GM23248 (cell line): Measurements from ENCODE around the gene AGAP1. TPM values are rescaled to one million over a fixed set of nuclear protein-coding genes. Genes with fewer than 3 reads are reported as not detected.

Source experiments
- DNase-seq: peaks from one replicate; pipeline ENCODE4 v3.0.0-alpha.2; 2015
- H2AFZ ChIP-seq: fragments of 200-600 bp; sonication (generic); 2 replicates; pipeline ENCODE4 v1.6.1; 2016; ENCODE audit warnings: antibody characterized with exemption
- H3F3A ChIP-seq: fragments of 200-600 bp; sonication (generic); 2 replicates; pipeline ENCODE4 v1.6.1; 2016; ENCODE audit warnings: mild to moderate bottlenecking, antibody characterized with exemption, mixed run types; ENCODE audit not compliant: insufficient read depth
- H3K27ac ChIP-seq: fragments of 200-600 bp; sonication (generic); 2 replicates; pipeline ENCODE4 v1.5.1; 2016; ENCODE audit warnings: mild to moderate bottlenecking
- H3K27me3 ChIP-seq: fragments of 200-600 bp; sonication (generic); replicated peaks from 2 replicates; pipeline ENCODE4 v1.6.1; 2016; ENCODE audit warnings: mild to moderate bottlenecking; ENCODE audit not compliant: insufficient read depth
- H3K36me3 ChIP-seq: fragments of 200-600 bp; sonication (generic); 2 replicates; pipeline ENCODE4 v1.6.1; 2016; ENCODE audit warnings: low read depth, mild to moderate bottlenecking
- H3K4me1 ChIP-seq: fragments of 200-600 bp; sonication (generic); 2 replicates; pipeline ENCODE4 v1.6.1; 2016; ENCODE audit warnings: mild to moderate bottlenecking; ENCODE audit not compliant: insufficient read depth
- H3K4me2 ChIP-seq: fragments of 200-600 bp; sonication (generic); one replicate; pipeline ENCODE4 v1.6.1; 2016; ENCODE audit warnings: mild to moderate bottlenecking; ENCODE audit not compliant: unreplicated experiment
- H3K4me3 ChIP-seq: fragments of 200-600 bp; sonication (generic); 2 replicates; pipeline ENCODE4 v1.5.1; 2016; ENCODE audit warnings: mild to moderate bottlenecking
- H3K79me2 ChIP-seq: fragments of 200-600 bp; sonication (generic); 2 replicates; pipeline ENCODE4 v1.6.1; 2016; ENCODE audit warnings: mild to moderate bottlenecking; ENCODE audit not compliant: insufficient read depth
- H3K9ac ChIP-seq: fragments of 200-600 bp; sonication (generic); 2 replicates; pipeline ENCODE4 v1.6.1; 2016; ENCODE audit warnings: mild to moderate bottlenecking
- H3K9me2 ChIP-seq: fragments of 200-600 bp; sonication (generic); 2 replicates; pipeline ENCODE4 v1.6.1; 2016; ENCODE audit warnings: mixed run types, mild to moderate bottlenecking, moderate library complexity; ENCODE audit not compliant: insufficient read depth
- H3K9me3 ChIP-seq: fragments of 200-600 bp; sonication (generic); one replicate; pipeline ENCODE4 v1.6.1; 2017; ENCODE audit warnings: low read depth
- H4K20me1 ChIP-seq: fragments of 200-600 bp; sonication (generic); 2 replicates; pipeline ENCODE4 v1.6.0; 2016; ENCODE audit not compliant: insufficient read depth
- EZH2 ChIP-seq: fragments of 200-600 bp; sonication (generic); IDR thresholded peaks from 2 replicates; pipeline ENCODE4 v1.6.1; 2018; ENCODE audit warnings: antibody characterized with exemption, mild to moderate bottlenecking; ENCODE audit not compliant: insufficient read depth, poor library complexity, severe bottlenecking
- EZH2phosphoT487 ChIP-seq: fragments of 200-600 bp; sonication (generic); IDR thresholded peaks from 2 replicates; pipeline ENCODE4 v1.6.1; 2018; ENCODE audit warnings: antibody characterized with exemption, moderate library complexity, mild to moderate bottlenecking, low read depth; ENCODE audit not compliant: insufficient read depth
- WGBS, 2 experiments: methylation state at CpG; one replicate each; pipeline ENCODE4 v1.1.6; 2015 to 2017; ENCODE audit warnings: low lambda C conversion rate in 2 of 2, low coverage in 1 of 2; ENCODE audit errors: missing lambda C conversion rate in 2 of 2; 5-methylcytosine and 5-hydroxymethylcytosine counted together
- in situ Hi-C: fragments of 300-500 bp; cut with MboI; formaldehyde crosslinking; loops from 2 replicates; pipeline ENCODE4 v1.15.0; 2020
- polyA plus RNA-seq: library from polyadenylated mRNA; unstranded; fragments of >200 nt; fragmentation: Nextera tagmentation; extraction: Ambion mirVana; gene quantifications from 2 replicates; pipeline ENCODE4 v1.2.1, GENCODE V29; 2016
- total RNA-seq: library from RNA; depleted of rRNA; stranded (reverse); fragments of >200 nt; shearing (Covaris generic); gene quantifications from 2 replicates; pipeline ENCODE4 v1.2.3, GENCODE V29; 2014

The AGAP1 gene
- total and polyA plus RNA-seq, 2 experiments from 2014 or later = 2.2 to 9.9 TPM

DNA sequence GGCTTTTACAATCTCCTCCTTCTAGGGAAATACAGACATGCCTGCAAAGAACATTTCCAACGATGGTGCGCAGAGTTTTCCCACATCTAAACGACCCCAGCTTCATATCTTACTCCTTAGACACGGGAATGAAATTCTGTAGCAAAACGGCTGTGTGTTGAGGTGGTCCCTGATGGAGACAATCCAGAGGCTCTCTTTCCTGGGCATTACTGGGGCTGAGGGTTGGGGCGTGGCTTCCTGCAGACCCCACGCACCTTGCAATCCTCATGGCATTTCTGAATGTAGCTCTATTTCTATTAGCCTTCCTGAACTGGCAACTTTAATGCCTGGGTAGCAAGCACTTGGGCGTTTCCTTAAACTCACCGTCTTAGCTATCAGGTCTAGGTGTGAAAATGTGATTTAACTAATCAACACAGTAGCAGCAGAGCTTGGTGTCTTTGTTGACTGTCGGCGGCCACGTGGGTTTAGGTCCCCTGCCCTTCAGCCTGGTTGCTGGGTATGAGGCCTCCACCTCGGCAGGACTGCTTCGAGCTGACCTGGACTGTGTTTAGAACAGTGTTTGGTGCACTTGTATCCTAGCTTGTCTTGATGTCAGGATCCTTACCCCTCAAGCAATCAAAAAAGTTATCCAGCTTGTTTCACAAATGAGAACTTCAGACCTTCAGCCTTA is 431.5 kb downstream of the AGAP1 start:
- Histone ChIP-seq H4K20me1 (no peaks in the 10 kb centered on the region), H3K9ac (no peak overlapping the region), H3K79me2 (no peaks in the 10 kb centered on the region), H3K9me2 (no peaks in the 10 kb centered on the region), H3K4me3 (no peak overlapping the region), H3K27me3 (no peaks in the 10 kb centered on the region), H3K27ac (no peak overlapping the region), H3K36me3 (no peaks in the 10 kb centered on the region), H3K9me3 (no peaks in the 10 kb centered on the region), H3K4me1 (no peaks in the 10 kb centered on the region), H3F3A (no peaks in the 10 kb centered on the region), H3K4me2 (no peak overlapping the region), H2AFZ (no peak overlapping the region)
- no peak for TF ChIP-seq EZH2
- TF ChIP-seq EZH2phosphoT487 = no peak
- in situ Hi-C loops = no loop called here
- WGBS, 2 experiments = 86% methylated on average over 14 of the region's 14 CpGs
- DNase-seq = no peak

DNA sequence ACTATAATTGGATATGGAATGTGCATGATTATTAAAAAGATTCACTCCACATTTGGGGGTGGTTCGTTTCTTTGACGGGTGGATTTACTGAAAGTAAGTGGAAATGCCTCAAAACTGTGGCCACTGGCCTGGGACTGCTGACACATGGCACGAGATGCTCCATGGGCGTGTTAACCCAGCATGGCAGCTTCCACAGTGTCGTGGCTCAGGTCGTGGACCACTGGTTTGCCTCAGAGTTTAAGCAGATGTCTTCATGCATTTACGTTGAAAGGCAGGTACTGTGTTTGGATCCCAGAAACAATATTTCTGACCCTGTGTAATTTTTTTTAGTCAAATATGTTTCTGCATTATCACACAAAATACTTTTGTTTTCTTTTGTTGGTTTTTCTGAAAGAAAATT is 432.4 kb downstream of the AGAP1 start:
- no peaks in the 10 kb centered on the region for H3F3A ChIP-seq
- H3K27me3 ChIP-seq = no peaks in the 10 kb centered on the region
- TF ChIP-seq EZH2phosphoT487 (no peak), EZH2 (no peak)
- no peak overlapping the region for H3K4me3 ChIP-seq
- no peak for DNase-seq
- no peaks in the 10 kb centered on the region for H3K9me2 ChIP-seq
- H3K27ac ChIP-seq = no peak overlapping the region
- no peaks in the 10 kb centered on the region for H4K20me1 ChIP-seq
- H2AFZ ChIP-seq = no peak overlapping the region
- no peaks in the 10 kb centered on the region for H3K79me2 ChIP-seq
- in situ Hi-C loops = no loop called here
- H3K9ac ChIP-seq = no peak overlapping the region
- H3K36me3 ChIP-seq = no peaks in the 10 kb centered on the region
- no peaks in the 10 kb centered on the region for H3K9me3 ChIP-seq
- WGBS, 2 experiments = 95 to 99% methylated on average over 7 of the region's 7 CpGs
- H3K4me2 ChIP-seq = no peak overlapping the region
- no peaks in the 10 kb centered on the region for H3K4me1 ChIP-seq

DNA sequence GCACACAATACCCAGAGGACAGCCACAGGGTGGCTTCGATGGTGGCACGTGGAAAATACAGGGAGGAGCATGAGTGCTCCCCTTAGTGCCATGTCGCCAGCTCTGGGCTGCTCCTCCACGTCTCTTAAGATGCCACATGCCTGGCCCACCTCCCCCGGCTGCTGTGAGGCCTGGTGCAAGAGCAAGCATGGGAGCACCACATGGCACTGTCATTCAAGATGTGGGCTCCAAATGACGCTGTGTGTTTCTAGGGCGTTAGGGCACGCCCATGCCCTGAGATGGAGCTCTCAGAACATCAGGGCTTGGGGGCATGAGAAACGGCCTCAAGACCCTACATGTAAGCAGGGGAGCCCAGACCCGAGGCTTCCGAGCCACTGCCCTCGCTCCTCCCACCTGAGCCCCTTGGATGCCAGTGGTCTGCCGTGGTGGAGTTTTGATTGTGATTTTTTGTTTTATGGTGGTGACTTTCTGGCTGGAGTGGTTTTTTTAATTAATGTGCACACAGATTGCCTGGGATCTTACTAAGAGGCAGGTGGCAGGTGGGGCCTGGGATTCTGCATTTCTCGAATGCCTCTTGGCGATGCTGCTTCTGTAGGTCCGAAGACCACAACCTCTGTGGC is 435.0 kb downstream of the AGAP1 start:
- Histone ChIP-seq H3K9ac (no peak overlapping the region), H3K4me2 (no peak overlapping the region), H3K27ac (no peak overlapping the region), H3K4me3 (no peak overlapping the region), H3K36me3 (no peaks in the 10 kb centered on the region), H3K9me3 (no peaks in the 10 kb centered on the region), H3K27me3 (no peaks in the 10 kb centered on the region), H3K4me1 (no peaks in the 10 kb centered on the region), H3F3A (no peaks in the 10 kb centered on the region), H2AFZ (no peak overlapping the region), H3K9me2 (no peaks in the 10 kb centered on the region), H4K20me1 (no peaks in the 10 kb centered on the region), H3K79me2 (no peaks in the 10 kb centered on the region)
- in situ Hi-C loops = no loop called here
- TF ChIP-seq EZH2 = no peak
- TF ChIP-seq EZH2phosphoT487 = no peak
- WGBS, 2 experiments = 90 to 95% methylated on average over 16 of the region's 16 CpGs
- DNase-seq = no peak

DNA sequence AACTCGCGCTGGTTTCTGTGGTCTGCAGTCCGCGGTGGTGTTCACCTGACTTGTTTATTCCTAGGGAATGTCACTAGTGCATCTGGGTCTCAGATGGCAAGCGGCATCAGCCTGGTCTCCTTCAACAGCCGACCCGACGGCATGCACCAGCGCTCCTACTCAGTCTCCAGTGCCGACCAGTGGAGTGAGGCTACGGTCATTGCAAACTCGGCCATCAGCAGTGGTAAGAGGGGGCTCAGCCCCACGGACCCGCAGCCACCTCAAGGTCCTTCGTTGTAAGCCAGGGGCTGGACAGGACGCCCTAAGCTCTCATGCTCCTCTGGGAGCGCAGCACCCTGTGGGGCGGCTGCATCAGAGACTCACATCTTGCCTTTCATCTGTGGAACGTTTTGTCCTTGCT is 436.9 kb downstream of the AGAP1 start:
- in situ Hi-C loops = no loop called here
- 91 to 92% methylated on average over 16 to 19 of the region's 19 CpGs for WGBS, 2 experiments
- TF ChIP-seq EZH2 = no peak
- TF ChIP-seq EZH2phosphoT487 = no peak

More for the DNA sequence above, 436.9 kb downstream of the AGAP1 start:
- H3K4me2 ChIP-seq = no peak overlapping the region
- no peaks in the 10 kb centered on the region for H3K4me1 ChIP-seq
- H3K9me2 ChIP-seq = no peaks in the 10 kb centered on the region
- no peaks in the 10 kb centered on the region for H3K79me2 ChIP-seq
- H3F3A ChIP-seq = no peaks in the 10 kb centered on the region
- no peaks in the 10 kb centered on the region; the same call in 1 of the 2 replicates for H3K36me3 ChIP-seq
- no peaks in the 10 kb centered on the region for H3K9me3 ChIP-seq
- no peak overlapping the region for H3K4me3 ChIP-seq
- no peak for DNase-seq
- no peak overlapping the region for H3K9ac ChIP-seq
- H4K20me1 ChIP-seq = no peaks in the 10 kb centered on the region
- no peak overlapping the region for H2AFZ ChIP-seq
- no peaks in the 10 kb centered on the region for H3K27me3 ChIP-seq
- H3K27ac ChIP-seq = no peak overlapping the region
